ENCODE measurements around the gene FAM118A.
"Not testable (repeated sequence)": the region's sequence is repeated elsewhere in the genome, so short reads cannot be mapped to it uniquely, and the experiment has no call there.

The FAM118A gene

GRCh38 chr22:45309422-45310227 lies at the start of gene FAM118A:
Gene FAM118A, plus strand, starts transcription at chr22:45309934. Its CDS starts 12,446 bp downstream, at chr22:45322380.
- DNase-seq (ENCODE audit: low spot score) = peak; percentile 85

- DNase-seq (ENCODE audit: low spot score) = not testable (repeated sequence)
Observed at GRCh38 chr22:45260395-45260759, 49.4 kb upstream of the FAM118A start.

GRCh38 chr22:45261407-45262088 lies 48.2 kb upstream of the FAM118A start:
- no peak for DNase-seq (ENCODE audit: low spot score)

- DNase-seq (ENCODE audit: low spot score) = no peak
Observed at GRCh38 chr22:45262195-45262930, 47.4 kb upstream of the FAM118A start.

- no peak for DNase-seq (ENCODE audit: low spot score)
Observed at GRCh38 chr22:45262931-45263462, 46.7 kb upstream of the FAM118A start.

- peak; percentile 37 for DNase-seq (ENCODE audit: low spot score)
Observed at GRCh38 chr22:45263463-45264269, 46.1 kb upstream of the FAM118A start.

GRCh38 chr22:45265535-45265934 lies 44.2 kb upstream of the FAM118A start:
- no peak for DNase-seq (ENCODE audit: low spot score)

GRCh38 chr22:45268167-45268957 lies 41.4 kb upstream of the FAM118A start:
- DNase-seq (ENCODE audit: low spot score) = no peak

GRCh38 chr22:45268958-45269844 lies 40.5 kb upstream of the FAM118A start:
- peak; percentile 55 for DNase-seq (ENCODE audit: low spot score)

GRCh38 chr22:45270095-45271020 lies 39.4 kb upstream of the FAM118A start:
- no peak for DNase-seq (ENCODE audit: low spot score)

- no peak for DNase-seq (ENCODE audit: low spot score)
Observed at GRCh38 chr22:45271667-45272201, 38.0 kb upstream of the FAM118A start.

- no peak for DNase-seq (ENCODE audit: low spot score)
Observed at GRCh38 chr22:45272498-45272897, 37.2 kb upstream of the FAM118A start.

GRCh38 chr22:45273452-45274075 lies 36.2 kb upstream of the FAM118A start:
- no peak for DNase-seq (ENCODE audit: low spot score)

- no peak for DNase-seq (ENCODE audit: low spot score)
Observed at GRCh38 chr22:45276507-45277105, 33.1 kb upstream of the FAM118A start.

- not testable (repeated sequence) for DNase-seq (ENCODE audit: low spot score)
Observed at GRCh38 chr22:45277720-45278119, 32.0 kb upstream of the FAM118A start.

- no peak for DNase-seq (ENCODE audit: low spot score)
Observed at GRCh38 chr22:45278125-45278524, 31.6 kb upstream of the FAM118A start.

- DNase-seq (ENCODE audit: low spot score) = no peak
Observed at GRCh38 chr22:45280587-45280980, 29.1 kb upstream of the FAM118A start.

Measured in RKO (cell line).